Erythroblast (primary cell): Measurements from ENCODE around the gene MCM5.

ENCODE experiments used
- GATA1 ChIP-seq: IDR thresholded peaks from 2 replicates; pipeline ENCODE4 v1.6.1; 2011; ENCODE audit warnings: low read depth, mild to moderate bottlenecking, control low read depth, low read length, moderate library complexity
- POLR2A ChIP-seq: IDR thresholded peaks from 2 replicates; pipeline ENCODE4 v1.6.1; 2011; ENCODE audit warnings: mild to moderate bottlenecking, low read length

DNA sequence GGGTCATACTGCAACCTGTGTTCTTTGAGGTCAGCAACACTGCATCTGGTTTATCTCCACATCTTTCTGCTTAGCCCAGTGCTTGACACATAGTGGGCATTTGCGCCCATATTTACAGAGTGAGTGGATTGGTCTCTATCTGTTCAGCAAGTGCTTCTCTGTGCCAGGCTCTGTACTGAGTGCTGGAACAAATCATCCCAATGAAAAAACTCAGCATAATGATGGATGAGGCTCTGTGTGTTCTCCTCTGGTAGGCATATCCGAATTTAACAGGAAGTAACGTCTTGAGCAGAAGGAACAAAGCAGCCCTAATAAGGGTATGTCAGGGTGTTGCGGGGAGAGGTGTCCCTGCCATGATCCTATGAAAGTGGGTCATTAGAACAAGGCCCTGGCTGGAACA lies 46.0 kb downstream of the MCM5 start:
- TF ChIP-seq POLR2A (no peak), GATA1 (no peak)
